Hepatocyte (in vitro differentiated cells): ENCODE results near the gene MAP3K6. TPM values are rescaled to one million over a fixed set of nuclear protein-coding genes. Genes with fewer than 3 reads are reported as not detected.

ENCODE experiments used
- DNase-seq: peaks from one replicate; pipeline ENCODE4 v3.0.0-alpha.2; 2016; ENCODE audit warnings: low spot score
- H2AFZ ChIP-seq: fragments of 200-600 bp; sonication (generic); 2 replicates; pipeline ENCODE4 v1.6.0; 2016; ENCODE audit warnings: antibody characterized with exemption, mild to moderate bottlenecking
- H3K27ac ChIP-seq: fragments of 200-600 bp; sonication (generic); 2 replicates; pipeline ENCODE4 v1.5.1; 2016; ENCODE audit warnings: mild to moderate bottlenecking
- H3K27me3 ChIP-seq: fragments of 200-600 bp; sonication (generic); 2 replicates; pipeline ENCODE4 v1.6.1; 2016
- H3K36me3 ChIP-seq: fragments of 200-600 bp; sonication (generic); replicated peaks from 2 replicates; pipeline ENCODE4 v1.5.1; 2016; ENCODE audit warnings: low read depth; ENCODE audit not compliant: insufficient read depth
- H3K4me1 ChIP-seq: fragments of 200-600 bp; sonication (generic); 2 replicates; pipeline ENCODE4 v1.5.1; 2016; ENCODE audit warnings: mild to moderate bottlenecking, moderate library complexity; ENCODE audit not compliant: insufficient read depth
- H3K4me2 ChIP-seq: fragments of 200-600 bp; sonication (generic); 2 replicates; pipeline ENCODE4 v1.6.0; 2016
- H3K4me3 ChIP-seq: fragments of 200-600 bp; sonication (generic); 2 replicates; pipeline ENCODE4 v1.5.1; 2016; ENCODE audit warnings: mild to moderate bottlenecking
- H3K79me2 ChIP-seq: fragments of 200-600 bp; sonication (generic); 2 replicates; pipeline ENCODE4 v1.6.0; 2017; ENCODE audit warnings: mild to moderate bottlenecking
- H3K9me2 ChIP-seq: fragments of 200-600 bp; sonication (generic); replicated peaks from 2 replicates; pipeline ENCODE4 v1.6.0; 2017; ENCODE audit warnings: mild to moderate bottlenecking; ENCODE audit not compliant: insufficient read depth
- H3K9me3 ChIP-seq: fragments of 200-600 bp; sonication (generic); 2 replicates; pipeline ENCODE4 v1.5.1; 2016; ENCODE audit warnings: low read depth, mild to moderate bottlenecking
- H4K20me1 ChIP-seq: fragments of 200-600 bp; sonication (generic); 2 replicates; pipeline ENCODE4 v1.6.0; 2016; ENCODE audit warnings: mild to moderate bottlenecking; ENCODE audit not compliant: insufficient read depth, poor library complexity, severe bottlenecking
- CTCF ChIP-seq: fragments of 200-600 bp; sonication (generic); IDR thresholded peaks from 2 replicates; pipeline ENCODE4 v1.5.1; 2016; ENCODE audit warnings: antibody characterized with exemption, mild to moderate bottlenecking; ENCODE audit not compliant: poor library complexity
- EZH2 ChIP-seq: fragments of 200-600 bp; sonication (generic); IDR thresholded peaks from 2 replicates; pipeline ENCODE4 v1.6.1; 2016; ENCODE audit warnings: antibody characterized with exemption, mild to moderate bottlenecking, borderline replicate concordance
- EZH2phosphoT487 ChIP-seq: fragments of 200-600 bp; sonication (generic); IDR thresholded peaks from one replicate; pipeline ENCODE4 v1.6.1; 2018; ENCODE audit warnings: antibody characterized with exemption, mild to moderate bottlenecking, low read depth, moderate library complexity; ENCODE audit not compliant: unreplicated experiment, severe bottlenecking
- WGBS: methylation state at CpG from one replicate; pipeline ENCODE4 v1.1.6; 2016; ENCODE audit warnings: low lambda C conversion rate; ENCODE audit errors: missing lambda C conversion rate; 5-methylcytosine and 5-hydroxymethylcytosine counted together
- polyA plus RNA-seq: library from polyadenylated mRNA; unstranded; fragments of >200 nt; fragmentation: Nextera tagmentation; extraction: Ambion mirVana; gene quantifications from 2 replicates; pipeline ENCODE4 v1.2.1, GENCODE V29; 2016
- total RNA-seq: library from RNA; depleted of rRNA; stranded (reverse); fragments of >200 nt; gene quantifications from 2 replicates; pipeline ENCODE4 v1.2.3, GENCODE V29; 2014

MAP3K6 gene
- total and polyA plus RNA-seq, 2 experiments from 2014 or later = 6.3 to 20.4 TPM

- no peak for DNase-seq
- WGBS = 96% methylated on average over 8 of the region's 8 CpGs
- Histone ChIP-seq H3K9me3 (no peaks in the 10 kb centered on the region), H2AFZ (no peak overlapping the region), H3K27ac (no peak overlapping the region), H3K27me3 (no peaks in the 10 kb centered on the region), H3K79me2 (no peaks in the 10 kb centered on the region), H4K20me1 (no peaks in the 10 kb centered on the region), H3K4me3 (no peak overlapping the region), H3K4me1 (peaks cover 41% of the 10 kb centered on the region), H3K36me3 (no peaks in the 10 kb centered on the region), H3K9me2 (no peaks in the 10 kb centered on the region), H3K4me2 (no peak overlapping the region)
- no peak for TF ChIP-seq EZH2phosphoT487
- TF ChIP-seq EZH2 = no peak
- no peak for TF ChIP-seq CTCF
These were observed 20.4 kb downstream of the MAP3K6 start for GRCh38 chr1:27346357-27346756.

GRCh38 chr1:27345272-27345671 lies 21.5 kb downstream of the MAP3K6 start:
- Histone ChIP-seq H3K36me3 (no peaks in the 10 kb centered on the region), H3K27ac (no peak overlapping the region), H3K9me3 (no peaks in the 10 kb centered on the region), H3K4me1 (peaks cover 30% of the 10 kb centered on the region), H3K9me2 (no peaks in the 10 kb centered on the region), H3K4me3 (no peak overlapping the region), H3K4me2 (no peak overlapping the region), H3K79me2 (no peaks in the 10 kb centered on the region), H2AFZ (no peak overlapping the region), H4K20me1 (no peaks in the 10 kb centered on the region), H3K27me3 (no peaks in the 10 kb centered on the region)
- DNase-seq = no peak
- 98% methylated on average over 12 of the region's 12 CpGs for WGBS
- TF ChIP-seq EZH2 (no peak), EZH2phosphoT487 (no peak), CTCF (no peak)

- no peak for DNase-seq
- H3K4me1 ChIP-seq = peaks cover 16% of the 10 kb centered on the region
- H3K9me3 ChIP-seq = no peaks in the 10 kb centered on the region
- H3K36me3 ChIP-seq = no peaks in the 10 kb centered on the region
- H3K9me2 ChIP-seq = no peaks in the 10 kb centered on the region
- H3K4me2 ChIP-seq = peak overlapping the region; percentile 91
- no peaks in the 10 kb centered on the region for H3K79me2 ChIP-seq
- H4K20me1 ChIP-seq = no peaks in the 10 kb centered on the region
- no peak for TF ChIP-seq CTCF
- no peak for TF ChIP-seq EZH2
- no peak for TF ChIP-seq EZH2phosphoT487
- H3K4me3 ChIP-seq = no peak overlapping the region
- no peak overlapping the region for H2AFZ ChIP-seq
- H3K27me3 ChIP-seq = no peaks in the 10 kb centered on the region
- WGBS = 89% methylated on average over 5 of the region's 5 CpGs
- no peak overlapping the region for H3K27ac ChIP-seq
These were observed 23.1 kb downstream of the MAP3K6 start for GRCh38 chr1:27343639-27344025.
